ENCODE measurements around the gene SF3B5.
"Not testable (repeated sequence)": the region's sequence is repeated elsewhere in the genome, so short reads cannot be mapped to it uniquely, and the experiment has no call there.

The SF3B5 gene

GRCh38 chr6:144063744-144064401 is 31.5 kb downstream of the SF3B5 start:
- peak; percentile 76 for DNase-seq (ENCODE audit: low spot score)

- DNase-seq (ENCODE audit: low spot score) = no peak
These were observed 32.1 kb downstream of the SF3B5 start for GRCh38 chr6:144063246-144063743.

GRCh38 chr6:144062786-144063185 is 32.6 kb downstream of the SF3B5 start:
- no peak for DNase-seq (ENCODE audit: low spot score)

GRCh38 chr6:144059139-144059538 is 36.2 kb downstream of the SF3B5 start:
- DNase-seq (ENCODE audit: low spot score) = no peak

- no peak for DNase-seq (ENCODE audit: low spot score)
These were observed 40.0 kb downstream of the SF3B5 start for GRCh38 chr6:144055121-144055931.

- no peak for DNase-seq (ENCODE audit: low spot score)
These were observed 41.8 kb downstream of the SF3B5 start for GRCh38 chr6:144053601-144054000.

GRCh38 chr6:144052488-144052887 is 42.9 kb downstream of the SF3B5 start:
- DNase-seq (ENCODE audit: low spot score) = no peak

GRCh38 chr6:144049386-144049785 is 46.0 kb downstream of the SF3B5 start:
- no peak for DNase-seq (ENCODE audit: low spot score)

- no peak for DNase-seq (ENCODE audit: low spot score)
These were observed 47.7 kb downstream of the SF3B5 start for GRCh38 chr6:144047688-144048087.

- DNase-seq (ENCODE audit: low spot score) = not testable (repeated sequence)
These were observed 48.7 kb downstream of the SF3B5 start for GRCh38 chr6:144046672-144047071.

- not testable (repeated sequence) for DNase-seq (ENCODE audit: low spot score)
These were observed 50.4 kb downstream of the SF3B5 start for GRCh38 chr6:144044989-144045388.
